Activated CD8-positive, alpha-beta memory T cell treated with anti-CD3 and anti-CD28 coated beads for 24 hours (primary cell): ENCODE data around the gene WFDC6.

Source experiments
- DNase-seq: peaks from one replicate; pipeline ENCODE4 v3.0.0-alpha.2; 2020

Gene WFDC6

DNA sequence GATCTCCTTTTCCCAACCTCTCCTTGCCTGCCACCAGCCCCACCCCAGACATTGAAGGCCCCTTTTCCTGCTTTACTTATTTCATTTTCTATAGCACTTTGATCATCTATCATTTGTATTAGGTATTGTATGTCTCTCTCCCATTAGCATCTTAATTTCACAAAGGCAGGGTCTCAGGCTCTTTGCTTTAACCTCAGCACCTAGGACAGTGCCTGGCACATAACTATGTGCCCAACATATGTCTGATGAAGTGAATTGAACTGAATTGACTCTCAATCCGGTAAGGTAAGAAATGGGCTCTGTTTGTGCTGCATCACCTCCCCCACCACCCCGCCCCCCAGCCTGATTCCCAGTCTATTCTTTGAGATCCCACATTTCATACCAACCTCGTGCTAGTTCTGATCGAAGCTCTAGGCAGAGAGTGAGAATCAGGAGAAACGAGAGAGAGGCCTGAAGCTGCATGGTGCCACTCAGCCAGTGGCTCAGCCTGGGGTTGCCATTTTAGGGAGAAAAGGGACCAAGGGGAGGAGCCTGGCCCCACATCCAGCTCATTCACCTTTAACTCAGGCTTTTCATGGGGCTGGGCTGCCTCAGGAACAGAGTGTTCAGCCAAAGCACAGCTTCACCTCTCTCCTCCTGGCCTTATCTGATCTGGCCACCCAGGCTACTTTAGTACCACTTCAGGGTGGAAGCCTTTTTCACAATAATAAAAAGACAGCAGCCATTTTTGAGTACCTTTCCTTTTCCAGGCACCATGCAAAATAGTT lies 24.0 kb downstream of the WFDC6 start, which contains the start of gene SPINT3:
Gene SPINT3 (minus strand): TSS at position 476 of the 767 bp plus-strand sequence. CDS start 14 bp downstream, at position 462.
- no peak for DNase-seq

DNA sequence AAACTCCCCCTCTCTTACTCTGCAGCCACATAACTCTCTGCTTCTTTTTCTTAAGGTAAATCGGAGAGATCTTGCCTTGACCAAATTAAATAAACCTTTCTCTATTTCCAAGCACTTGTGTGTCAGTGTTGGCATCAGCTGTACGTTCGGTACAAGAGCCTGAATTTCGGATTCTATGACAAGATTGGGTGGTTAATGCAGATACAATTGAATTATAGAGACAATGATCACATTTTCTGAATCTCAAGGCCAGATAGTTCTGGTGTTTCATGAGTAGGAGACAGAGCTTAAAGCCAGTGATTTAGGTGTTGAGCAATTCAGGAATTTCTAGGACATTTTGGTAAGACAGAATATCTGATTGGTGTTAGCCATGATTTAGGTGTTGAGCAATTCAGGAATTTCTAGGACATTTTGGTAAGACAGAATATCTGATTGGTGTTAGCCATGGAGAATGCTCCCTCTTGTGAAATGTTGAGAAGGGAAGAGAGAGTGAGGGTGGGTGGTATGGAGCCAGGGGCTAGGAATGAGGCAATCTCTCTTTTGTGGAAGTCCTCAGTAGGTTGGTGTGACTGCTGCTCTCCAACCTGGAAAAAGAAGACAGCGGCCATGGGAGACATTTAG lies 28.9 kb downstream of the WFDC6 start:
- no peak for DNase-seq

DNA sequence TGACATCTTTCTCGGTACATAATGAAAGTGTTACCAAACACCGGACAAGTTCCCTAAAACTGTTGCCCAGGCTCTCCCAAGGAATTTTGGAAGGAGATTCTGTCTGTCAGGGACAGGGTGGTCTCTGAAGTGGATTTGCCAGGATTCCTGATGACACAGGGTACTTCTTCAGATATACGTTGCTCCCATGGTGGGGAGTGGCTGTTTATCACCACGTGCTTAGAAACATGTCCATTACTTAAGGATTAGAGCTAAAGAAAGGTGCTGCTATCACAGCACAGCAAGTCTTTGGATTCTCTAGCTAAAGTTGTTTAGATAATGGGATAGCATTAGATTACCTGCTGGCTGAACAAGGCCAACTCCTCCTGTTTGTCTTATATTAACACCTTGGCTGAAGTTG lies 30.2 kb downstream of the WFDC6 start:
- no peak for DNase-seq

DNA sequence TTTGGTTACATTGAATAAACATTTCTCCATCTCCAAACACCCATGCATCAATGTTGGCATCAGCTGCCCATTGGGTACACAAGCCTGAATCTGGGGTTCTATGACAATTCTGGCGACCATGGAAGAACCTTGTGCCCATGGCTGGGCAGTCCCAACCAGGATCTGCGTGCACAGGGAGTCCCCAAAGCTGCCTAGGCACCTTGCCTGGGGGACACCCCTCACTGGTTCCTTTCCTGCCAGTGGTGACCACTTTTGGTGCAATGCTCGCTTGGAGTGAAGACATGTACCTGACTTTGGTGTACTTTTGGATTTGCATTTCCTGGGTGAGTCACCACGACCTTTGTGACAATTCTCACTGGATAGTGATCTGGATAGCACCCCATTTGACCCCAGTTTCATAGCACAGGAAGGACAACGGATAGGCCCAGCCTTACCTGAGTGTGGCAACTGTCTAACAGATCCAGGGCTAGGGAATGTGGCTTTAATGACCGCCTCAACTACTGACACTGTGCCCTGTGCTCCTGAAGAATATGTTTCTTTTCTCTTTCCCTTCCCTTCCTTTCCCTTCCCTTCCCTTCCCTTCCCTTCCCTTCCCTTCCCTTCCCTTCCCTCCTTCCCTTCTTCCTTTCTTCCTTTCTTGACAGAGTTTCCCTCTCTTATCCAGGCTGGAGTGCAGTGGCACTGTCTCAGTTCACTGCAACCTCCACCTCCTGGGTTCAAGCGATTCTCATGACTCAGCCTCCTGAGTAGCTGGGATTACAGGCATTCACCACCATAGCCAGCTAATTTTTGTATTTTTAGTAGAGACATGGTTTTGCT lies 31.0 kb downstream of the WFDC6 start:
- no peak for DNase-seq

DNA sequence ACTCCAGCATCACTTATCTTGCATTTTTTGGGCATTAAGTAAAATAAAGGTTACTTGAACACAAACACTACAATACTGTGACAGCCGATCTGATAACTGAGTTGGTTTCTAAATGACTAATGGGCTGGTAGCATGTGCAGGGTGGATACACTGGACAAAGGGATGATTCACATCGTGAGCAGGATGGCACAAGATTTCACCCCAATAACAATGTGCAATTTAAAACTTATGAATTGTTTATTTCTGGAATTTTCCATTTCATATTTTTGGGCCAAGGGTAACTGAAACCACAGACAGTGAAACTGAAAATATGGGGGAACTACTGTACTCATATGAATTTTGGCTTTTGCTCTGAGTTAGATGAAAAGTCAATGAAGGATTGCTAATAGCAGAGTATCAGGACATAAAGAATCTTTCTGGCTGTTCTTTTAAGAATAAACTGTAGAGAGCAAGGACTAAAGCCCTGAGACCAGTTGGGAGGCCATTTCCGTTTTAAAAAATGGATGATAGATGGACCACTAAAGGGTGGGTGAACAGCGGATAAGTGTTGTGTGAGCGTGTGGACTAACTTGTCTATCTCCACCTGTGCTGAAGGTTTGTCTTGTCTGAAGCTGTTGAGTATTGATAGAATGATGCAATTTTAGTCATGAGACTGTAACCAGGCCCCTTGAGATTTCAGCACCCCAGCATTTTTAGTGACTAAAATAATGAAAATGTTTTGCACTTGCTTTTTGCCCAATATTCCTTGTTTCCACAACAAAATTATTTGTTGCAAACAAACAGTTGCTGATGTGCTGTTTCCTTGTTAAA lies 32.1 kb downstream of the WFDC6 start:
- DNase-seq, result no peak

DNA sequence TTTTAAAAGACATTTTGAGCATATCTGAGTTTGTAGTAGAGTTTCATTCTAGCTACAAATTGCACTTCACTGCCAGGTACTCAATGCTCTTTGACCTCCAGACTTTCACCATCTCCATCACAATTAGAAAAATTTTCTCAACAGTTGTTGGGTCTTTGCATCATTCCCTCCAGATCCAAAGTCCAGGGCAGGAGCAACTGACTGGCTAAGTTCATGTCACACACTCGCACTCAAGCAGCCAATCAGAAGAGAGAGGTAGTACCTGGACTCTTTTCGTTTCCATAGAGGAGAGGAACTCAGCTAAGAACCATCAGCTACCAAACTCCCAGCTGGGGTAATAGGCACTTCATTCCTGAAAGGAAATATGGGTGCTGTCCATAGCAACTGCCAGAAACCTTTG lies 32.9 kb downstream of the WFDC6 start:
- no peak for DNase-seq

DNA sequence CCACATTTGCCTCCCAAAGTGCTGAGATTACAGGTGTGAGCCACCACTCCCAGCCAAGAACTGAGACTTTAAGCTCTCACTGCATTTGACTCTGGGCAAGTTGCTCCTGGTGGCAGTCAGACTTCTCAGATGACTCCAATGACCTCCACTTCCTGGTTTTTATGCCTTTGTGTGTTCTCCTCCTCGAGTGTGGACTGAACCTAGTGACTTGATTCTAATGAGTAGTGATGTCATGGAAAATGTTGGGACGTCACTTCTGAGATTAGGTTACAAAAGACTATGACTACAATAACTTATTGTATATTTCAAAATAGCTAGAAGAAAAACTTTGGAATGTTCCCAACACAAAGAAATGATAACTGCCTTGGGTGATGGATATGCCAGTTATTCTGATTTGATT lies 35.9 kb downstream of the WFDC6 start:
- no peak for DNase-seq

DNA sequence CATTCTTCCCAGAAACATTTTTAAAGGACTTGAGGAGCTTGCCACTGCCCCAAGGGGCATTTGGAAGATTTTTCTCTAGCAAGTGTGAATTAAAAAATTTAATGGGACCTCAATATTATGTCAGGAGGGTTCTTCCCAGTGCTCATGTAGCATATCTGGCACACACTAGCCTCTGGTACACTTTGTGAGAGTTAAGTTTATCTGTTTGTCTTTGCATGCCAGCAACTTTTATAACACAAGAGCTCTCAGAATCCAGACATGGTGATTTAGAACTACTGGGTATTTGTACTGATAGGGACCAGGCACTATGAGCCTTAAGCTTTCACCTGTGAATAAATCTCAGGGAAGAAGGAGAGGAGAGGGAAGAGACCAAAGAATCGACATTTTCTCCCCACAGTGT lies 36.7 kb downstream of the WFDC6 start:
- DNase-seq, result no peak

DNA sequence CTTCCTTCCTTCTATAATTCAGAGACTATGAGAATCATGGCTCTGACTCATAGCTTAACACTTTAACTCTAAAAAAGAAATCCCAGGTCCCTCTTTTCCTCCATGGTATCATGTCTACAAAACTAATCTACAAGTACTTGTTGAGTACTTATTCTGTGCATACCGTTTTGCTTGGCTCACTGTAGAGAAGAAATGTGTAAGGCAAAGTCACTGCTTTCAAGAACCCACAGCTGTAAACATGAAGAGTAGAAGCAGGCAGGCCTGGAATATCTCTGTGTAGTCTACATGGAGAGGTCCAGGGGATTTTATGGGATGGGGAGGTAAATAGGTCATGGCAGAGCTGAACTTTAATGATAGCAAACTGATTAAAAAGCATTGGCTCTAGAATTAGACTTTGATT lies 37.7 kb downstream of the WFDC6 start:
- DNase-seq, result no peak

DNA sequence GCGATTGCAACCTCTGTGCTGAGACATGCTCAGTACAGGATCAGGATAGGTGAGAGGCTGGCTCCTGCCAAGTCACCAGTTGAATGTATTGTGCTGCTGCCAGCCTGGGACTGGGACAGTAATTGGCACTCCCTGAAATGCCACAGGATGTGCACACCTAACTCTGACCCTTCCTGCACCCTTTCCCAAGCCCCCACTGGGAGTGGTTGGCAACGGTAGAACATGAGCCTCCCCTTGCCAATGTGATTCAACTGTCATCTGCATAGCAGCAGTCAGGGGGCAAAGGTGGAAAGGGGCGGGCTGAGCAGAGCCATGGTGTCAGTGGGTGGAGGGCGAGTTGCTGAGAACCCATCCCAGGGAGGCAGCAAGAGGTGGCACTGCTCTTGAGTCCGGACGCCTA lies 39.3 kb downstream of the WFDC6 start:
- no peak for DNase-seq

DNA sequence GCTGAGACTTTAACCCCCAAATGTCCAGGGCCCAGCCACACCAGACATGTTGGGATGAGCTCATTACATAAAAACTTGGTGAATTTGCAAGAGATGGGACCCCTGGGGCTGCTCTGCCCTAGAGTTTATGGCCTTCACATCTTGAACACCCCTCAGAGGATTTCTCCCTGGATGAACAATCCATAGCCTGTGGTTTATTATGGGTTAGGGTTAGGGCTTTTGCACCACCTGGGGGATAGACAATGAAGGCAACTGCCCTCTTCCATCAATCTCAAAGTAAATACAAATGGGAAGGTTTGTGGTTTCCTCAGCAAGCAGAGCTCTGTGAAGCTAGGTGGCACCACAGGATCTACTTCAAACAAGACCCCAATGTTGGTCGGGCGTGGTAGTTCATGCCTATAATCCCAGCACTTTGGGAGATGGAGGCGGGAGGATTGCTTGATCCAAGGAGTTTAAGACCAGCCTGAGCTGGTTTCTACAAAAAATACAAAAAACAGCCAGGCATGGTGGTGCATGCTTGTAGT lies 41.2 kb downstream of the WFDC6 start:
- DNase-seq, result no peak

DNA sequence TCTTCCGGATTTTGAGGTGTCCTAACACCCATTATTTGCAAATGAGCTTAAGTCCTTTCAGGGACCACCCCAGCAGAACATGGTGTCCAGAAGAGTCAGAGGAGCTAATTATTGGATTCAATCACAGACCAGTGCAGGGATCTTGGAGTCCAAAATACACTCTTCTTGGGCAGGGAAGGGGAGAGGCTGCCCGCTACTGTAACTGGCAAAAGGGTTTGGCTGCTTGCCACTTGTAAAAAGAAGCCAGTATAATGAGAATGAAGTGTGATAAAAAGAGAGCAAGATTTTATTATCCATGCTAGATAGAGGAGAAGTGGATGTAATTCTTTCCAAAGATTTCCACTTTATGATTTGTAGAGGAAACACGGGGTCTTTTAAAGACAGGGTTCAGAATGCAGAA lies 43.1 kb downstream of the WFDC6 start:
- DNase-seq, result no peak

DNA sequence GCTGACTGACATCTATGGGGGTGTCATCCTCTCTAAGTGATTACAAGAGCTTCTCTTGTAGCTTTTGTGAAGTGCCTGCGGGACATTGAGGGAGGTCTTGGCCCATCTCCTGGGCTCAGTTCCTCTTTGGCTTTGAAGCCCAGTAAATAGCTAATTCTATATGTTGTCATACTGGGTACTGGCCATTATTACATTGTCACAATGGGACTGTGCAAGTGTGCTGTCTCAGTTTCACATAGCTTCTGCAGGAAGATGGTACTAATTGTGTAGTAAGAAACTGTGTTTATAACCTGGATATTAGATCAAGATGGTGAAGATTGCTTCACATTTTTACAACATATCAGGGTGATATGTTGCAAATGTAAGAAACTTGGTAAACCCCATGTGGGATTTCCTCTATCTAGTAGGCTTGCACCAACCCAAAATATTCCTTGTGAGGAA lies 43.8 kb downstream of the WFDC6 start:
- DNase-seq, result no peak

DNA sequence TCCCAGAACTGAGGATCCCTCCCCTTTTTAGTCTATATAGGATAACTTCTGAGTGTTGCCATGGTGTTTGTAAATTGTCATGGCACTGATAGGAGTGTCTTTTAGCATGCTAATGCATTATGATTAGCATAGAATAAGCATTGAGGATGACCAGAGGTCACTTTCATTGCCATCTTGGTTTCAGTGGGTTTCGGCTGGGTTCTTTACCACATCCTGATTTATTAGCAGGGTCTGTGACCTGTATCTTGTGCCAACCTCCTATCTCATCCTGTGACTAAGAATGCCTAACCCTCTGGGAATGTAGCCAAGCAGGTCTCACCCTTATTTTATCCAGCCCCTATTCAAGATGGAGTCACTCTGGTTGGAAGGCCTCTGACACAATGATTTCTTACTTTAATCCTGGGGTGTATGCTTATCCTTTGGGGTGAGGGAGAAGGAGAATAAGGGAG lies 50.2 kb downstream of the WFDC6 start:
- no peak for DNase-seq

DNA sequence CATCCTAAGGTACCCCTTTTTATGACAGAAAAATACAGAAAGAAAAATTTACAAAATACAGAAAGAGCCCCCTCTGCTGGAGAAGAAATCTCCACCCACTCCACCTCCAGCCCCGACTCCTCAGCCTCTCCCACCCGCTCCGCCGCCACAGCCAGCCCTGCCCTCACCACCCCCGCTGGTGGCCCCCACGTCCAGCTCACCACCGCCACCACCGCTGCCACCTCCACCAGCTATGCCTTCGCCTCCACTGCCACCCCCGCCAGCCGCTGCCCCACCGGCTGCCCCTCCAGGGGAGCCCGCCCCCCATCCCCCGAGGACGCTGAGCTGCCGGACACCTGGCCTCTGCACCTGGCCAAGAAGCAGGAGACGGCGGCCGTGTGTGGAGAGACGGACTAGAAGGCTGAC lies 52.0 kb downstream of the WFDC6 start:
- no peak for DNase-seq

DNA sequence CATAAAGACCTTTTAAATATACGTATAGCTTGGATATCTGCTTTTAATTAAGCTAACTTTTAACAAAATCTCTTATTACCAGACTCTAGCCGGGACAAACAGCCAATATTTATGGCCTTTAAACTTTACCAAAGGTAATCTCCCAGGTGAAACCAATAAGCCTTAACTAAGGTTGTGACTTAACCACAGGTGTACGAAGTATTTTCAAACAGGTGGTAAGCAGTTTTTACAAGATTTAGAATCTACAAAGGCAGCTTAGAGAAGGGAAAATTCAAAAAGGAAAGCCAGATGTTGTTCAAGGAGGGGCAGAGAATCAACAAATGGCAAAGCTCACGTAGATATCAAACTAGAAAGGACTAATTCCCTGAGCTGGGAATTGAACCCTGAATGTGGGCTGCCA lies 53.9 kb downstream of the WFDC6 start:
- DNase-seq, result no peak

DNA sequence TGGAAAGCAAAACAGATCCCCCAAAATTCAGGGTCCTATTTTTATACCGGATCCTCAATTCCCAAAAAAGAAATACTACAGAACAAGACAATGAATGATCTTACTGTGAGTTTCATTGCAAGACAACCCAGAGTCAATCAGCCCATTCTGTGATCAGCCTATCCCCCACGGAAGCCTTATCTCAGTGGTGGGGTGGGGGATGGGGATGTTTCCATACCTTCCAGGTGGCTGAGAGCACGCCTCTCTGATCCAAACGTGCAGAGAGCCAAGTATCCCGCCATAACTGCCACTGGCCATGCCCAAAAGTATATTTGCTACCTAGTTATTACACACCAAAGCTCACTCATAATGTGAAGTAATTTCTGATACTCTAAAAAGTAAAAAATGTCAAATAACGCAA lies 54.6 kb downstream of the WFDC6 start:
- DNase-seq, result no peak
